Left ventricle myocardium inferior (tissue), 1 donor: ENCODE measurements around the gene STX8. TPM values are rescaled to one million over a fixed set of nuclear protein-coding genes. Genes with fewer than 3 reads are reported as not detected.
A peak's percentile ranks its signal among the peaks of the same experiment; 100 is the strongest.
"Not testable (repeated sequence)": the region's sequence is repeated elsewhere in the genome, so short reads cannot be mapped to it uniquely, and the experiment has no call there.

Experiments used
- DNase-seq: peaks from one replicate; pipeline ENCODE4 v3.0.0-alpha.2; 2020
- H3K27ac ChIP-seq: fragments of 200-600 bp; replicated peaks from 2 replicates; pipeline ENCODE4 v1.8.0; 2021
- H3K27me3 ChIP-seq: fragments of 200-600 bp; 2 replicates; pipeline ENCODE4 v1.8.0; 2021; ENCODE audit warnings: low read depth
- H3K36me3 ChIP-seq: fragments of 200-600 bp; 2 replicates; pipeline ENCODE4 v1.8.0; 2021
- H3K4me1 ChIP-seq: fragments of 200-600 bp; 2 replicates; pipeline ENCODE4 v1.8.0; 2021
- H3K4me3 ChIP-seq: fragments of 200-600 bp; 2 replicates; pipeline ENCODE4 v1.8.0; 2021; ENCODE audit warnings: mild to moderate bottlenecking, moderate library complexity
- H3K9me3 ChIP-seq: fragments of 200-600 bp; replicated peaks from 2 replicates; pipeline ENCODE4 v1.8.0; 2021
- CTCF ChIP-seq: fragments of 200-600 bp; IDR thresholded peaks from 2 replicates; pipeline ENCODE4 v1.8.0; 2021; ENCODE audit warnings: antibody characterized with exemption, mild to moderate bottlenecking, borderline replicate concordance
- intact Hi-C: fragments of 100-400 bp; cut with micrococcal nuclease; formaldehyde crosslinking; loops from one replicate; pipeline ENCODE4 v1.11.0; 2022
- total RNA-seq: library from RNA; stranded (reverse); fragmentation: NEBNext Ultra II Directional; extraction: Animal tissue kit (Norgen Biotek cat#: 25700); gene quantifications from one replicate; pipeline ENCODE4 v1.2.1, GENCODE V29; 2021
- donor health status: DM: no; HTN: yes; CAD: no; lungs with severe emphysema.

Gene STX8
- total RNA-seq, 1 donor from 2014 or later = 61.3 TPM

GRCh38 chr17:9456330-9456729 lies 119.3 kb downstream of the STX8 start:
- Histone ChIP-seq H3K4me3 (no peak overlapping the region), H3K9me3 (peaks cover 11% of the 10 kb centered on the region), H3K27me3 (no peaks in the 10 kb centered on the region), H3K4me1 (peaks cover 10% of the 10 kb centered on the region), H3K36me3 (no peaks in the 10 kb centered on the region), H3K27ac (peak overlapping the region; percentile 0)
- no peak for TF ChIP-seq CTCF
- intact Hi-C loops = no loop called here
- peak; percentile 26 for DNase-seq

GRCh38 chr17:9451934-9452333 lies 123.7 kb downstream of the STX8 start:
- no peak overlapping the region for H3K27ac ChIP-seq
- H3K4me1 ChIP-seq = peaks cover 17% of the 10 kb centered on the region
- intact Hi-C loops = no loop called here
- no peak for DNase-seq
- H3K4me3 ChIP-seq = no peak overlapping the region
- no peak for TF ChIP-seq CTCF
- no peaks in the 10 kb centered on the region for H3K36me3 ChIP-seq
- peaks cover 1% of the 10 kb centered on the region for H3K9me3 ChIP-seq
- H3K27me3 ChIP-seq = no peaks in the 10 kb centered on the region

- not testable (repeated sequence) for H3K27me3 ChIP-seq
Observed at GRCh38 chr17:9447298-9447697, 128.3 kb downstream of the STX8 start.

GRCh38 chr17:9446528-9446927 lies 129.1 kb downstream of the STX8 start:
- Histone ChIP-seq H3K36me3 (no peaks in the 10 kb centered on the region), H3K4me3 (no peak overlapping the region), H3K27me3 (no peaks in the 10 kb centered on the region), H3K4me1 (peaks cover 7% of the 10 kb centered on the region), H3K9me3 (no peaks in the 10 kb centered on the region), H3K27ac (no peak overlapping the region)
- no peak for TF ChIP-seq CTCF
- intact Hi-C loops = no loop called here
- no peak for DNase-seq

More at GRCh38 chr17:9447298-9447697, 128.3 kb downstream of the STX8 start:
- intact Hi-C loops, H3K36me3 ChIP-seq, DNase-seq, H3K9me3 ChIP-seq, H3K27ac ChIP-seq, H3K4me3 ChIP-seq, H3K4me1 ChIP-seq: not testable (repeated sequence)

GRCh38 chr17:9445424-9445823 lies 130.2 kb downstream of the STX8 start:
- Histone ChIP-seq H3K4me3 (no peak overlapping the region), H3K27ac (no peak overlapping the region)
- TF ChIP-seq CTCF = no peak

GRCh38 chr17:9444687-9445086 lies 130.9 kb downstream of the STX8 start:
- TF ChIP-seq CTCF = no peak
- Histone ChIP-seq H3K4me1 (peaks cover 7% of the 10 kb centered on the region), H3K36me3 (no peaks in the 10 kb centered on the region), H3K27ac (no peak overlapping the region), H3K4me3 (no peak overlapping the region), H3K9me3 (no peaks in the 10 kb centered on the region), H3K27me3 (no peaks in the 10 kb centered on the region)
- intact Hi-C loops = no loop called here
- no peak for DNase-seq

More at GRCh38 chr17:9445424-9445823, 130.2 kb downstream of the STX8 start:
- no peaks in the 10 kb centered on the region for H3K27me3 ChIP-seq
- intact Hi-C loops = no loop called here
- no peaks in the 10 kb centered on the region for H3K9me3 ChIP-seq
- H3K36me3 ChIP-seq = no peaks in the 10 kb centered on the region
- peaks cover 7% of the 10 kb centered on the region for H3K4me1 ChIP-seq
- DNase-seq = no peak
